GM19463 (cell line): ENCODE measurements around the gene CIB4.

Source experiments
- ATAC-seq: cut with Tn5 transposase; IDR thresholded peaks from one replicate; pipeline ENCODE4 v1.9.1; 2021; ENCODE audit warnings: mild to moderate bottlenecking, moderate library complexity; ENCODE audit not compliant: unreplicated experiment

CIB4 gene

DNA sequence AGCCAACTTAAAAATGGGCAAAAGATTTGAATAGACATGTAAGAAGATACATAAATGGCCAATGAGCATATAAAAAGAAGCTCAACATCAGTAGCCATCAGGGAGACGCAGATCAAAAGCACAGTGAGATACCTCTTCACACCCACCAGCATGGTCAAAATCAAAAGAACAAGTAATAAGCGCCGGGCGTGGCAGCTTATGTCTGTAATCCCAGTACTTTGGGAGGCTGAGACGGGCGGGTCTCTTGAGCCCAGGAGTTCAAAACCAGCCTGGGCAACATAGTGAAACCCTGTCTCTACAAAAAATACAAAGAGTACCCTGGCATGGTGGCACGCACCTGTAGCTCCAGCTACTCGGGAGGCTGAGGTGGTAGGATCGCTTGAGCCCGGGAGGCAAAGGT is 4.6 kb upstream of the CIB4 start:
- no peak for ATAC-seq

DNA sequence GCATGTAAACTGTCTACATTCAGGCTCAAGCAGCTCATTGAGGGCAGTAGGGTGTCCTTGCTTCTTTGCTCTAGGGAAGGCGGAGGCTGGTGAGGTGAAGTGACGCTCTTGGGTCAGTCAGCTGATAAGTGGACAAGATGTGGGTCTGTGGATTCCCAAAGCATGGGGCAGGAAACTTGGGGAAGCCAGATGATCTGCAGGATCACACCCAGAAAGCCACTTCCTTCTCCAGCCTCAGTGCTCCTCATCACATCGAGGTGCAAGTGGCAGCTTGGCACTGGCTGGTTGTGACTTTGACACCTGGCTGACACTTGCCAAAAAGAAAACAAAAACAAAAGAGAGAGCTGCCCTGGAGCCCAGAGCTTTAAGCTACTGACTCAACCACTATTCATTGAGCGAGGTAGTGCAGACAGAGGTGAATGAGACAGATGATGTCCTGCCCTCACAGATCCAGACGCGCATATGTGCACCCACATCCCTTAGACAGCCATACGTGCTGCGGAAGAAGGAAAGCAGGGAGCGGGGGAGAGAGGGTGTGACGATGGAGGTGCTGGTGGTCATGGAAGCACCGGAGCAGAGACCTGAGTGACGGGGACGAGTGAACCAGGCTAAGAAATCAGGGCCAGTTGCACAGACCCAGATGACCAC is 3.1 kb upstream of the CIB4 start:
- ATAC-seq, result no peak

DNA sequence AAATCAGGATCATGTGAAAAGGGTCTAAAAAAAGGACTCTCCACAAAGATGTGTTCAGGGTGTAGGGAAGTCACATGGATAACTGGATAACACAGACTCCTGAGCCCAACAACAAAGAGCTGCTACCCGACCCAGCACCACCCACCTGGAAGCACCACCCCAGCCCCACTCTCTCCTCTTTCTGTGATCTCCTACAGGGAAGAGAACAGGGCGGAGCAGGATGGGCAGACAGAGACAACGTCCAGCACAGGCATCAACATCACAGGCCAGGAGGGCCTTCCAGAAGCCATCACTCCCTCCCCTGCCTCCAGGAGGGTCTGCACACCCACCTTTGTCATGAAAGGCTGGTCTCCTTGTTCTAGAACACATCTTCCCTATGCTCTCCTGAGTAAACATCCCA is 1.3 kb upstream of the CIB4 start:
- no peak for ATAC-seq

DNA sequence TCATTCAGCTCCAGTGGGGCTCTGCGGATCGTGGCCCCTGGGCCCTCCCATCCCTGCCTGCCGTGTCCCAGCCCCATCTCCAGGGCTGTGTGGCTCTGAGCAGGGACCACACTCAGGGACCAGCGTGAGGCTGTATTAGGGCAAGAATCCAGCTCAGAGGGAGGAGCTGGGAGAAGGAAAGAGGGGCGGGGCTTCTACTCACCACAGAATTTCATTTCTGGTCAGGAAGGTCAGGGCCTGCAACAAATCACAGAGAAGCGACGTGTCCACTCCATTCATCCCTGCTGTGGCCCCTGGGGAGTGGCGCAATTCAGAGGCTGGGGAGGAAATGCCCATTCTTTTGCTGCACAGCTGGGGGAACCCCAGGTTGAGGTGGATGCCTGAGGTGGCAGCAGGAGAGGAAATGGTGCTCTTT is 828 bp downstream of the CIB4 start:
- no peak for ATAC-seq

DNA sequence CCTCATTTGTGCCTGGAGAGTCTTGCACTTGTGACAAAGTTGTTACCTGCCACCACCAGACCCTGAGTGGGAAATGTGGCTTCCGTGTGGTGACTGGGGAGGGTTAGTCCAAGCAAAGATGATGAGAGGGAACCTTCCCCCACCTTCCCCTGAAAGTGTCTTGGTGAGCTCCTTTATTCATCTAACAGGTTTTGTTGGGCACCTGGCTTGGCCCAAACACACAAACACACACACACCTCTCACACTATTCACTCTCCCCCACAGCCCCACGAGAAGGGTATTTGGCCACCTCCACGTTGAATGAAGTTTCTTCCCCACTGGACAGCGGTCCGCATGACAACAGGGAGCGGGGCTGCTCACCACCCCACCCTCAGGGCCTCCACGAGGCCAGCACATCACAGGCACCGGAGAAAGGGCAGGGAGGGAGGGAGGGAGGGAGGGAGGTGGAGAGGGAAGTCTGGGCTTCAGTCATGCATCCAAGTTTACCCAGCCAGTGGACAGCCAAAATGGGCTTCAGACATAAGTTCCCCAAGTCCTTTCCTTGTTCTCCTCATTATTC is 1.4 kb downstream of the CIB4 start:
- no peak for ATAC-seq

DNA sequence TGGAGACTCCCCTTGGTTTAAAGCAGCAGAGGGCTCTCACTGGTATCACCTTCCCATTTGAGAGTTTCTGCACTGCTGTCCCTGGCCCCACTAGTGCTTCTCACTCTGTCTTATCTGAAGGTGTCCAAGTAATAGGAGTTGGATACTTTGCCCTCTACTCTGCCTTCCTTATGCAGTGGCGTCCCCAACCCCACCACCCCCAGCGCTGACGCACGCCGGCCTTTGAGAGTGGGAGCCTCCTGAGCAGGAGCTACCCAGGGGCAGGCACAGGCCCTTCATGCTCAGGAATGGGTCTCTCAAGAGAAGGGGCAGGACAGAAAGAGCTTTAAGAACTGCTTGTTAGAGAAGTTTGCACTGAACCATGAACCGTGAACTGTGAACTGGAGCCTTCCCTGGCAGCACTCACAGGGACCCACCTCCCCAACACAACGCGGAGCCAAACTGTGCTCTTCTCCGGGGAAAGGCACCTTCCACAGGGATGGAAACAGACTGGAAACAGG is 3.3 kb downstream of the CIB4 start:
- no peak for ATAC-seq

DNA sequence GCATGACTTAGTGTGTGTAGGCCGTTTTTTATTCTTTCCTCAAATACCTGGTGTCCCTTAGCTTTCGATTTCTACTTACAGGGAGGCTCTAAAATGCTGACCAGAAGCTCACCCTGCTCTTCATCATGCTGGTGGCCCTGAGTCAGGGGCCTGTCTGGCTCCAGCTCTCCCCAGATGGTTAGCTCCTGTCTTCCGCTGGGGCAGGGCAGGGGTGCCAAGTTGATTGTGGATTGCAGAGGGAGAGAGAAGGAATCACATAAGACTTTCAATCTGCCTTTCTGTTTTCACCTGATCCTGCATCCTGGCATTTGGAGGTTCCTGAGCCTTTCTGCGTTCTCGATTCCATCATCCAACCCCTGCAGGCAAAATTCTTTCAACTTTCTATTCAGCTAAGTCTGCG is 4.2 kb downstream of the CIB4 start:
- no peak for ATAC-seq

DNA sequence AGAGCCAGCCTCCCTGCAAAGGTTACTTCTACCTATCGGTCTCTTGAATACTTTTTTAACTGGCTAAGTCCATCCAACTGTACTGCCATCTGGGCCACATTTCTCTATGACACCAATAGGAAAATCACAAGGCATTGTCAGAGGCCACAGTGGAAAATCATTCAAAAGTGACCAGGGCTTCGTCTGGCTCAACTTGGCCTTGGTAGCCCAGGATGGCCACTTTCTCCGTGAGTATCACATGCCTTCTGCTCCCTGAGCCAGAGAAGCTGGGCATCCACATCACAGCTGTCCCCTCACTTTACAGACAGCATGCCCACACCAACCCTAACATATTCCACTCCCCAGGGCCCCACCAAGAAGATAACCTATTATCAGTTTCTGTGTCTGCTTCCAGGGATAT is 5.8 kb downstream of the CIB4 start:
- no peak for ATAC-seq

DNA sequence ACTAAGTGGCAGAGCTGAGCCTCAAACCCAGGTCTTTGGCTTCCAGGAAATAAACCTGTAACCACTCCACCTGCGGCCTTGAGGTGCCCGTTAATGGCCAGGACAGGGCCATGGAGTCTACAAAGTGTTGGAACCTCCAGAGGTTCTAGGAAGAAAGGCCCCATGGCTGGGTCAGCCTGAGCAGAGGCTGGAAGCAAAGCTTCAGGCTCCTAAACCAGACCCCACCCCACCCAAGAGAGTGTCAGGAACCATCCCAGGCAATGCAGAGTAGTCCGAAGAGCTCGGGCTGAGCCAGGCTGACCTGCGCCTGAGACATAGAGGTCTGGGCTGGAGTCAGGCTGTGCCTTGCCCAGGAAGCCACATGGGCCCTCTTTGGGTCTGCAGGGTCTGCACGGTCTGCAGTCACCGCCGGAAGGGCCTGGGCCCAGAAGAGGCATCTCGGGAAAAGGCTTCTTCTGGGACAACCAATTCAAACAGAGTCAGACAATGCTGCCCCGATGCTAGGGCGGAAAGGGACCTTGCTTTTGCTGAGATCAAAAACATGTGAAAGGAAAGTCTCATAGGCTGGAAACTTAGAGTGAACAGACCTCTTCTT is 6.4 kb downstream of the CIB4 start:
- no peak for ATAC-seq

DNA sequence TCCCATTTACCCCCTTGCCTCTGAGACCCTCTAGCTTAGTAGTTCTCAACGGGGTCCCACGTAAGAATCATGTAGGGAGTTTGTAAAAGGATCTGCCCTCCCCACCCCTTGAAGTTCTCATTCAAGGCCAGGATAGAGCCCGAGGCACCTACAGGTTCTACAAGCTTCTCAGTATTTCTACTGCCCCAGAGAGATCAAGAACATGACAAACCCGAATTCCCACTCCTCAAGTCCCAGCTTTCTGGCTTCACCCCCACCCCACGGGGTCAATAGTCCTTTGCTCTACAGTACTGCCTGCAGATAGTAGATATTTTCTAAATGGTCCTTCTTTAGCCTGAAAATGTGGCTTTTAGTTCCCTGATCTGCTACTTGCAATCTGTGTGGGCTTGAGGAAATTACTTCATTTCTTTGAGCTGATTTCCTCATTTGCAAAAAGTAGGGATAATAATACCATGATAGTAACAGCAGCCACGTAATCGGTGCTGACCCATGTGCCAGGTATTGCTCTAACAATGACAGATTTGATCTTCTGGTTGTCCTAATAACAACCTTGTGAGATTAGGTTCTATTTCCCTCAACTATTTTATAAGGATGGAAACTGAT is 7.1 kb downstream of the CIB4 start:
- no peak for ATAC-seq

DNA sequence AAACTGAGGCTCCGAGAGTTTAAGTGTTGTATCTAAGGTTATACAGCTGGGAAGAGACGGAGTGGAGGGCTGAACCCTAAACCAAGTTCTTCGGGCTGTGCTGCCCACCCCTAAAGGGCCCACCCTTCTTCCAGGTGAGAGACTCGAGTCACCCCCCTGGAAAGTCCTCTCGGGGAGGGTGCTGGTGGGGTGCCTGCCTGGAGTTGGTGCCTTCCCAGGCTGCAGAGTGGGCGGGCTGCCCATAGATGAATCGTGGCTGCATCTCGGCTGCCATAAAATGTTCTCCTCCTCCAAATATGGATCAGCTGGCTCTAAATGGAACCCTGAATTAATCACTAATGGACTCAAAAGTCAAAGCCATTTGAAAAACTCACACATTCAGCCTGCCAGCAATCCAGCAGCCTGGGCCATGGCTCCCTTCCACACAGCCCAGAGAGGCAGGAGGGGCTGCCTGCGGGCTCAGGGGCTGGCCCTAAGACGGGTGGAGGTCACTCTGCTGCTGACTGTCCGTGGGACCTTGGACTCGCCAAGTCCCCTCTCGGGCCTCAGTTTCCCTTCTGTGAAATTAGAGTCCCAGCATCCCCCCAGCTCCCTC is 7.7 kb downstream of the CIB4 start:
- ATAC-seq, result no peak

DNA sequence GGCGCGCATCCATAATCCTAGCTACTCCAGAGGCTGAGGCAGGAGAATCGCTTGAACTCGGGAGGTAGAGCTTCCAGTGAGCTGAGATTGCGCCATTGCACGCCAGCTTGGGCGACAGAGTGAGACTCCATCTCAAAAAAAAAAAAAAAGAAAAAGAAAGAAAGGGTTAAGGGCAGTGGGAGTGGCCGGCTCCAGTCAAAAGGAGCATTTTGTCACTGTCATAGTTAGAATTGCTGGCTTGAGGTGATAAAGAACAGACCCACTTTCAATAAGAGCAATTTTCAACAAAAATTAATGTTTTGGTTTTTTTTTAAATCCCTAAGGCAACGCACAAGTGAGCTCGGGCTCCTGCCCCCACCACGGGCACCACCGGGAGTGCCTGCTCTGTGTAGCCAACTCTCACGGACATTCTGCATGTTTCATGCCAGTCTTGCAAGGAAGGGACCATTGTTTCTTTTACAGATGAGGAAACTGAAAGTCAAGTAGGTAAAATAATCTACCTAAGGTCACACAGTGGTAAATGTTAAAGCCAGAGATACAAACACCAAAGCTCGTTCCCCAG is 8.5 kb downstream of the CIB4 start:
- no peak for ATAC-seq

DNA sequence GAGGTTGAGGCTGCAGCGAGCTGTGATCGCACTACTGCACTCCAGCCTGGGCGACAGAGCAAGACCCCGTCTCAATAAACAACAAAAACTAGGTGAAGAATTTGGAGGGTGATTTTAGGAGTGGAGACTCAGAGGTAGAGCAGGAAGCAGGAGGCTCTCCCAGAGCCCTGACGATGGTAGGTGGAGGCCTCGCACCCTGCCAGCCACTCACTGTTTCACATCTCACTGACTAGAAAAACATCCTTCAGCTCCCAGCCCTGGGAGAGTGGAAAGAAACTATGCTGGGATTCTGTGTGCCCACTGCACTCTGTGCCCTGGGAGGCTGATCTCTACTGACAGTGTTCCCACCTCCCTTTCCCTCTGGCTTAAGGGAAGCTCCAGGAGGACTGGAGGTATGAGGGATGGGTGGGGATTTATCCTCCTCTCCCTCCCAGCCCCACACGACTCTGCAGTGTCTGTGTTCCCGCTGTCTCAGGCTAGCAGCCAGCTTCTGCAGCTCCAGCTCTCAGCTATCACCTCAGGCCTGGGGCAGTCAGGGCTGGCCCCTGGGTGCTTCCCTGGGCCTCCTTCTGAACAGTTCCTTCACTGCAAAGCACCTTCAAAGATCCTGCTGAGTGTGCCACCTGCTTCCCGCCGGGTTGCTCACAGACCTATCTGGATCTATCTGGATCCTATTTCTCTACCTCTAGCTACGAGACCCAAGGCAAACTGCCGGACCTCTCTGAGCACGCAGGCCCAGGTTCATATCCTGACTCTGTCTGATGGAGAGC is 9.6 kb downstream of the CIB4 start:
- no peak for ATAC-seq

DNA sequence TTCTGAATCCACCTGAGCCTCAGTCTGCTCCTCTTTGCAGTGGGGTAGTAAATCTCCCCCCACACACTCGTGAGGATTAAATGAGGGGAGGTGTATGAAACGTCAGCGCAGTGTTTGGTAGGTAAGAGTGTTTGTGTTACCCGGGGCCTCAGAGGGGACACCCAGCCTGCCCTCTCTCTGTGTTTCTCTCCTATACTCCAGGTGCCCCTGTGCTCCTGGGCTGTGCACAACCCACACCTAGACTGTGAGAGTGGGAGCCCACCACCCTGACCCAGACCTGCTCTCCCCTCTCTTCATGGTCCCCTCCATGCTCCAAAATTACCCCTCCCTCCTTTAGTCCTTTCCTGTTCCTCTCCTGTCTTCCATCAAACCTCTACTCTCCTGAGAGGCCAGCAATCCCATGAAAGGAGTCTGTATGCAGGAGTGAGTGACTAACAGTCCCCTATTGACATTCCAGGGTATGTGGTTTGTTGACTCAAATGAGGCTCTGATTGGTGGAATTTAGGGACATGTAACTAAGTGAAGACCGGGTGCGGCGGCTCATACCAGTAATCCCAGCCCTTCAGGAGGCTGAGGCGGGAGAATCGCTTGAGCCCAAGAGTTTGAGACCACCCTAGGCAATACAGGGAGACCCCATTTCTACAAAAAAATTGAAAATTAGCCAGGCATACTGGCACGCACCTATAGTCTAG is 10.4 kb downstream of the CIB4 start:
- no peak for ATAC-seq

DNA sequence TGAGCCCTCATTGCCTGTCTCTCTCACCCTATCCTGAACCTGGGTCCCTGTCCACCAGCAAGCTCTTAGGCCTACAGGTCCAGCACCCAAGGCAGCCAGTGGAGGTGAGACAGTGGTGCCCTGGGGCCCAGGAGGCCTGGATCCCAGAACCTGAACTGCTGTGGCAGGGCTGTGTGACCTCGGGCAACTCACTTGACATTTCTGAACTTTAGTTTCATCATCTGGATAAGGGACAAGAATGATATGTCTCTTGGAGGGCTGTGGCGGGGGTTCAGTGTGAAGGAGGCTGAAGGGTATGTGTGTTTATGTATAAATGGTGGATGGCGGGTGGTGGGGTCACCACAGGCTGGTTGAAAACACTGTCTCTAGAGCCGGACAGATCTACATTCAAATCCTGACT is 10.9 kb downstream of the CIB4 start:
- no peak for ATAC-seq

DNA sequence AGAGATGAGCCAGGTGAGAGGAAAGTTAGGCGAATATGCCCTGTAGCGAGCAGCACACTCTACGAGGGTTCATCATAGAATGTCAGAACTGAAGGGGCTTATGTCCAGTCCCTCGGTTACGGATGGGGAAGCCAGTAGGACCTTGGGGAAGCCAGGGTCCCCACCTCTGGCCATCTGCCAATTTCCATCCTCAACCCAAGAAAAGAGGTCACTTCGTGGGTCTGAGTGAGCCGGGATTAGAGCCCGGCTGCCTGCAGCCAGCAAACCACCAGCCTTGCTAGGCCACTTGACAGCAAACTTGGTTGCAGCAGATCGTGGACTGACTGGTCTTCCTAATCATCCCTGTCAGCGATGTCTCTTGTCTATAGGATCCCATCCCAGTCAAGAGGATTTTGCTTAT is 11.4 kb downstream of the CIB4 start:
- ATAC-seq, result no peak

DNA sequence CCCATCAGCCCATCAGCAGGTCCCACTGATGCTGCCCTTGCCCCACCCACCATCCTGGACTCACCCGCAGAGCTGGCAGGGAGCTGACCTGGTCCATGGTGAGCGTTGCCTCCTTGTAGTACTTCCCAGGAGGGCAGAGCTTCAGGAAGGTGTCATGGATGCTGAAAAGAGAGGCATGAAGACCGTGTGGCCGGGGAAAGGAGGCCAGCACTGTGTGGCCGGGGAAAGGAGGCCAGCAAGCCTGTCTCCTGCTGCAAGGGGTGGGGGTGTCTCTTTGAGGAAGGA is 11.9 kb downstream of the CIB4 start:
- ATAC-seq, result no peak

DNA sequence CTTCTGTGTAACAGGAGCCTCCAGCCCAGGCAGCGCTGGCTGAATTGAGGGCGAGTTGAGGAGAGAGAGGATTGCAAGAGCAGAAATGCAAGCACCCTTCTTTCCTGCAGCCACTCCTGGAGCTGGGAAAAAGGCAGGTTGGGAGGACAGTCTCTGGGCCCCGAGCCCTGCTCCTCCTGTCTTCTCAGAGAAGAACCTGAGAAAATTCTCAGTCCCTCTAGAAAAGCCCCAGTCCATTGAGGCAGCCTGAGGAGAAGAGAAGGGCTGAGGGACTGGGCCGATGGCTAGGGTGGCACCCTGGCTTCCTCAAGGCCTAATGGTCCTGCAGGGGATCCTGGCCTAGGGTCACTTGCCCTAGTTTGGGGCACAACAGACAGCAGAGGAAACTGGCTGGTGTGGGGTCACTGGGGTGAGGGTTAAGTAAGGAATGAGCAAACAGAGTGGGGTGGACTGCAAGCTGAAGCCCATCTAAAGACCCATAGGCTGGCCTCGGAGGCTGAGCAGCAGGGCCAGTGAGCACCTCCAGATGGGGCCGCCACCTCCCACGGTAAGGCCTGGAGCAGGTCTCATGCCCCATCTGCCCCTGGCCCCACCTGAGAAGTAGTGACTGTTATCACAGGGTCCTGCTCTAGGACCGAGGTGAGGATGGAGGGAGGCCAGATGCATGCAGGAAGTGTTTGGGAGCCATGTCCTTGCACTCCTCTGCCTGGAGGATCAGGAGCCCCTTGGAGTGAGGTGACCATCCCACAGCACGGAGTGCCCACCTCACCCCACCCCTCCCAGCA is 12.4 kb downstream of the CIB4 start:
- ATAC-seq, result no peak

DNA sequence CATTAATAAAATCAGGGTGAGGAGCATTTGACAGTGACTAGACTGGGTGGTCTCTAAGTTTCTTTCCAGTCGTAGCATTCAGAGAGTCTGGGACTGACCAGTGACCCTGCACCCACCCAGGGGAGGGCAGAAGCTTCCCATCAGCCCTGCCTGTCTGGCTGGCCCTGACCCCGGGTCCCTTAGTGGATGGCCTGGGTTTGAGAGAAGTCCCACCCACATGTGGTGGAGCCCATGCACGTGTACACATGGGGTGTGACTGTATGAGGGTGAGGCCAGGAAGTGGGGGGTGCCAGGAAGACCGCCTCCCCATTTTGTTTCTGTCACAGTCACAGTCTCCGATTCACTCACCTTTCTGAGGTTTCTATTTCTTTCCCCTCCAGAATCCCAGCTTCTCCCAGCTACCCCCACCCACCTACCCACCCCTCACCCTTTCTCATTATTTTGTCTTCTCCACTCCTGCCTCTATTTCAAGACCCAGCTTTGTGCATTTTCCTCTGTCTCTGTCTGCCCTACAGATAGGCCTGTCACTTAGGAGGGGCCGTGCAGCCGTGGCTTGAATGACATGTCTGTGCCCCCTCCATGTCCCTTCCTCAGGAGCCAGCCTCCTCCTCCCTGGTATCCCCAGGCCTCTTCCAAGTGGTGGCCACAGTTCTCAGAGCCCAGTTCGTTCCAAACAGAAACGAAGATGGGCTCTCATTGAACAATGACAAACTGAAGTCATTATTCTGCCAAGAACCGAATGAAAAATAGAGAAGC is 13.6 kb downstream of the CIB4 start:
- ATAC-seq, result no peak
